Chondrocyte (in vitro differentiated cells): ENCODE measurements around the gene SLC1A7. TPM values are rescaled to one million over a fixed set of nuclear protein-coding genes. Genes with fewer than 3 reads are reported as not detected.
A peak's percentile ranks its signal among the peaks of the same experiment; 100 is the strongest.

Experiments used
- DNase-seq: peaks from one replicate; pipeline ENCODE4 v3.0.0; 2021; ENCODE audit warnings: mixed read lengths, low spot score
- H3K27ac Mint-ChIP-seq: one replicate; pipeline ENCODE4 v1.8.0; 2021; ENCODE audit warnings: mild to moderate bottlenecking, moderate library complexity, mixed read lengths; ENCODE audit not compliant: unreplicated experiment
- H3K27me3 Mint-ChIP-seq: 2 replicates; pipeline ENCODE4 v1.8.0; 2021; ENCODE audit warnings: low read depth, mixed read lengths
- H3K36me3 Mint-ChIP-seq: 2 replicates; pipeline ENCODE4 v1.8.0; 2021; ENCODE audit warnings: low read depth, mixed read lengths
- H3K4me1 Mint-ChIP-seq: 2 replicates; pipeline ENCODE4 v1.8.0; 2021; ENCODE audit warnings: low read depth, mild to moderate bottlenecking, mixed read lengths
- H3K4me3 Mint-ChIP-seq: one replicate; pipeline ENCODE4 v1.8.0; 2021; ENCODE audit warnings: mild to moderate bottlenecking, moderate library complexity, mixed read lengths; ENCODE audit not compliant: unreplicated experiment
- H3K9me3 Mint-ChIP-seq: 2 replicates; pipeline ENCODE4 v1.8.0; 2021; ENCODE audit warnings: low read depth, mixed read lengths
- total RNA-seq: library from RNA; stranded (reverse); gene quantifications from 3 replicates; pipeline ENCODE4 v1.2.1, GENCODE V29; 2021
- TF ChIP-seq, protein P1 (sequence below): fragments of 200-600 bp; sonication (generic); IDR thresholded peaks from 2 replicates; pipeline ENCODE4 v1.5.0; 2021; ENCODE audit warnings: antibody characterized with exemption, mild to moderate bottlenecking, moderate library complexity

SLC1A7 gene
- total RNA-seq, 1 donor from 2014 or later: not detected

DNA sequence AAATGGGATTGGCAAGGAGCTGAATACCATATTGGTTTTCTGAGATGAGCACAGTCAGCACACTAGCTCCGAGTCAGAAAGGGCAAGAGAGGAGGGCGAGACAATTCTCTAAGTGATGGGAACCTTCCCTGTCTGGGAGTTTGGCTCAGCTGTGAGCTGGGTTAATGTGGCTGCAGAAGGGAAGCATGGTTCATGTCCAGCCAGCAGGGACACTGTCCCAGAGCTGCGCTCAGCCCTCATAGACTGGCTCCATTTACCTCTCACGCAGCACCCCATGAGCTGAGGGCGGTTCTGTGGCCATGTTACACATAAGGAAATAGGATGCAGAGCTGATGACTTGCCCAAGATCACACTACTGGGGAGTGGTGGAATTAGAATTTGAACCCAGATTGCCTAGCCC, 38.5 kb upstream of the SLC1A7 start:
- DNase-seq: no peak
- H3K4me1 Mint-ChIP-seq: peaks cover 7% of the 10 kb centered on the region
- H3K27ac Mint-ChIP-seq: no peak overlapping the region
- H3K36me3 Mint-ChIP-seq: no peaks in the 10 kb centered on the region
- no peak overlapping the region for H3K4me3 Mint-ChIP-seq
- no peaks in the 10 kb centered on the region for H3K9me3 Mint-ChIP-seq
- no peaks in the 10 kb centered on the region for H3K27me3 Mint-ChIP-seq
- TF ChIP-seq, protein P1, sequence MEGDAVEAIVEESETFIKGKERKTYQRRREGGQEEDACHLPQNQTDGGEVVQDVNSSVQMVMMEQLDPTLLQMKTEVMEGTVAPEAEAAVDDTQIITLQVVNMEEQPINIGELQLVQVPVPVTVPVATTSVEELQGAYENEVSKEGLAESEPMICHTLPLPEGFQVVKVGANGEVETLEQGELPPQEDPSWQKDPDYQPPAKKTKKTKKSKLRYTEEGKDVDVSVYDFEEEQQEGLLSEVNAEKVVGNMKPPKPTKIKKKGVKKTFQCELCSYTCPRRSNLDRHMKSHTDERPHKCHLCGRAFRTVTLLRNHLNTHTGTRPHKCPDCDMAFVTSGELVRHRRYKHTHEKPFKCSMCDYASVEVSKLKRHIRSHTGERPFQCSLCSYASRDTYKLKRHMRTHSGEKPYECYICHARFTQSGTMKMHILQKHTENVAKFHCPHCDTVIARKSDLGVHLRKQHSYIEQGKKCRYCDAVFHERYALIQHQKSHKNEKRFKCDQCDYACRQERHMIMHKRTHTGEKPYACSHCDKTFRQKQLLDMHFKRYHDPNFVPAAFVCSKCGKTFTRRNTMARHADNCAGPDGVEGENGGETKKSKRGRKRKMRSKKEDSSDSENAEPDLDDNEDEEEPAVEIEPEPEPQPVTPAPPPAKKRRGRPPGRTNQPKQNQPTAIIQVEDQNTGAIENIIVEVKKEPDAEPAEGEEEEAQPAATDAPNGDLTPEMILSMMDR: no peak

DNA sequence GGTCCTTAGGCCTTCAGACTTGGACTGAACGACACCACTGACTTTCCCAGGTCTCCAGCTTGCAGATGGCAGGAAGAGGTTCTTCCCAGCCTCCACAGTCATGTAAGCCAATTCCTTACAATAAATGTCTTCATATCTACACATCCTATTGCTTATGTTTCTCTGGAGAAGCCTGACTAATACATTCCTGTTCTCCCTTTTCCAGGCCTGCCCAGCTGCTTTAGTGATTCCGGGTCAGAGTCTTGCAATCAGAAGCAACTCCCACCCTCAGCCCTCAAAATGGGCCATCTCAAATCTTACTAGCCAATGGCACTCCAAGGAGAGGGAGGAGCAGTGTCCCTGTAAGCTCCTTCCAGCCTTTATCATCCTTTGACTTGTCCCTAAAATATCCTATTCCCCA, 37.8 kb upstream of the SLC1A7 start:
- H3K9me3 Mint-ChIP-seq: no peaks in the 10 kb centered on the region
- TF ChIP-seq, protein P1: no peak
- H3K27ac Mint-ChIP-seq: peak overlapping the region; percentile 41
- no peaks in the 10 kb centered on the region for H3K27me3 Mint-ChIP-seq
- no peak overlapping the region for H3K4me3 Mint-ChIP-seq
- peaks cover 7% of the 10 kb centered on the region for H3K4me1 Mint-ChIP-seq
- H3K36me3 Mint-ChIP-seq: no peaks in the 10 kb centered on the region
- no peak for DNase-seq

DNA sequence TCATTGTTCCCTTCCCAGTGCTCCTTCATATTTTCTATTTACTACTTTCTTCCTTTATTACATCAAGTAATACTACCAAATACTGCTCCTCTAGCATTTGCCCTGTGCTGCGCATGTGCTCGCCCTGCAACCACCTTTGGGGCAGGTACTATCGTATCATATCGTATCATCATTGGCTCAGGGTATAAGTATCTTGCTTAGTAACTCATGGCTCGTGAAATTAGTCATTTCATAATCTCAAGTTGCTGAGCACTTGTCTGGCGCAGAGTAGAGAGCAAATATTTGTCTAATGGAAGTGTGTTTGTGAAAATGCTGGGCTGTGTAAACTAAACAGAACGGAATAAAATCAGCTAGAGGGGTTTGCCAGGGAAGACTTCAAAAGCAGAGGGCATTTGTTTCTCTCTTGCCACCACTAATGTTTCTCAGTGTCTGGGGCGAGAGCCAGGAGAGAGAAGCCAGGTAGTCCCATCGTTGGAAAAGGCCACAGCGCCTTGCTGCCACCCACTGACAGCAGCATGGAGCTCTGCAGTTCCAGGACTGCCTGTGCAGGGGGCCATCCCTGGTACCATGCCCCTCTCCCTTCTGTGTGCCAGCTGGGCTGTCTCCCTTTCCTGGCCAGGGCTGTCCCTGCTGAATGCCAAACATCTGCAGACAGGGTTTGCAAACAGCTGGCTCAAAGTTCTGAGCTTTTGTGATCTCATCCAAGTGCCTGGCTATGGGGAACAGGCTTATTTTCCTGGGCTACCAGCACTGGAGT, 34.2 kb upstream of the SLC1A7 start:
- TF ChIP-seq, protein P1: peak; percentile 60
- no peaks in the 10 kb centered on the region for H3K27me3 Mint-ChIP-seq

DNA sequence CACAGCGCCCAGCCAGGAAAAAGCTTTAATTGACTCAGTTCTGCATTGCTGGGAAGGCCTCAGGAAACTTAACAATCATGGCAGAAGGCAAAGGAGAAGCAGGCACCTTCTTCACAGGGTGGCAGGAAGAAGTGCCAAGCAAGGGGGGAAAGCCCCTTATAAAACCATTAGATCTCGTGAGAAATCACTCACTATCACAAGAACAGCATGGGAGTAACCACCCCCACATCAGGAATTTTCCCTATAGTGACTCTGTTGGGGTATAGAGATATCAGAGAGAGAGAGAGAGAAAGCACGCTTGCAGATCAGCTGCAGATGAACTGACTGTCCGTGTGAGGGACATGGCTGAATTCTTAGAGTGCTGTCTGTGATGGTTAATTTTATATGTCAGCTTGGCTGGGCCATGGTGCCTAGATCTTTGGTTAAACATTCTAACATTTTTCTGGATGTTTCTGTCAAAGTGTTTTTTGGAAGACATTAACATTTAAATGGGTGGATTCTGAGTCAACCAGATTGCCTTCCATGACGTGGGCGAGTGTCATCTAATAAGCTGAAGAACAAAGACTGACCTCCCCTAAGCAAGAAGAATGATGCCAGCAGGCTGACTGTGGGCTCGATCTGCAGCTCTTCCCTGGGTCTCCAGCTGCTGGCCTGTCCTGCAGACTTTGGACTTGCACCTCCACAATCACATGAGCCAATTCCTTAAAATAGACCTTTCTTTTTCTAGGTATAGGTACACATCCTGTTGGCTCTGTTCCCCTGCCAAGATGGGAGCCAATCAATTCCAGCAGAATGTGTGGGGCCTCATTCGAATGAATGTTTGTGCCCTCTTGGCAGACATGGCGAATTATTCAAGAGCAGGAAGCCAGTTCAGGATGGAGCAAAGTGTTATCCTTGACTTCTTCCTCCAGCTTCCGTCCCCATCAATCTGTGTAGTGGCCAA, 32.8 kb upstream of the SLC1A7 start:
- no peaks in the 10 kb centered on the region for H3K9me3 Mint-ChIP-seq
- H3K4me3 Mint-ChIP-seq: no peak overlapping the region
- DNase-seq: no peak
- H3K27ac Mint-ChIP-seq: no peak overlapping the region
- H3K27me3 Mint-ChIP-seq: no peaks in the 10 kb centered on the region
- peaks cover 16% of the 10 kb centered on the region for H3K4me1 Mint-ChIP-seq
- TF ChIP-seq, protein P1: no peak
- no peaks in the 10 kb centered on the region for H3K36me3 Mint-ChIP-seq

More for the DNA sequence above, 34.2 kb upstream of the SLC1A7 start:
- Mint-ChIP-seq H3K27ac (no peak overlapping the region), H3K4me3 (no peak overlapping the region), H3K36me3 (no peaks in the 10 kb centered on the region), H3K4me1 (peaks cover 19% of the 10 kb centered on the region), H3K9me3 (no peaks in the 10 kb centered on the region)
- no peak for DNase-seq

DNA sequence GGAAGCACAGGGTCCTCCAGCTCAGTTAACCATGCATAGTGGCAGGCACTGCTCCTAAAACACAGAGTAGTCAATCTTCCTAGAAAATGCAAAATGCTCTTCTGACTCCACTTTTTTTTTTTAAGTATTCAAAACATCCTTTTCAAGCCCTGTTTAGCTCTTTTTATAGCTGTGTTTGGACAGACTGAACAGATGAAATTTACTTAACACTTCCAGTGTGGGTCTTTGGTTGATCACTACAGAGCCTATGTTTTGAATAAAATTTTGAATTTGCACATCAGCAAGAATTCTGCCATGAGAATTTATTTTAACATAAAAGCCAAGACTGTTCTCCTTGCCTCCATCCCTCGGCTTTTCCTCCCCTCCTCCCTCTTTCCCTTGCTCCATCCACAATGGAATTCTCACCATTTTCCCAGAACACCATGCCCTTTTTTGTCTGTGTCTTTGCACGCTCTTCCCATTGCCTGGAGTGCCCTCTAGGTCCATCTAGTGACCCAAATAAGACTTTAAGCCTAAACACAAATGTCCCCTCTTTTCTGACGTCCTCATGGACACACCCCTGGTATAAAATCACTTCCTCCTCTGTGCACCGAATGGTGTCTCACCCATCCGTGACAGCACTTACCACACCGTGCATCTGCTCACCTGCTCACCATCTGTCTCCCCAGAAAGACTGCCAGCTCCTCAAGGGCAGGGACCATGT, 30.1 kb upstream of the SLC1A7 start:
- TF ChIP-seq, protein P1: peak; percentile 66
- H3K4me1 Mint-ChIP-seq: peaks cover 12% of the 10 kb centered on the region
- no peak overlapping the region for H3K4me3 Mint-ChIP-seq
- H3K27me3 Mint-ChIP-seq: no peaks in the 10 kb centered on the region
- H3K9me3 Mint-ChIP-seq: no peaks in the 10 kb centered on the region
- no peaks in the 10 kb centered on the region for H3K36me3 Mint-ChIP-seq
- no peak for DNase-seq
- H3K27ac Mint-ChIP-seq: peak overlapping the region; percentile 3
